SK-N-MC (cell line): Measurements from ENCODE around the gene SOX4.

Source experiments
- DNase-seq: peaks from one replicate; pipeline ENCODE4 v3.0.0-alpha.2; 2011; ENCODE audit warnings: low read depth, low spot score
- H3K27ac ChIP-seq: fragments of 200-600 bp; sonication (generic); 2 replicates; pipeline ENCODE4 v1.5.1; 2016; ENCODE audit warnings: mixed run types
- H3K36me3 ChIP-seq: fragments of 200-600 bp; sonication (generic); 2 replicates; pipeline ENCODE4 v1.6.1; 2017; ENCODE audit warnings: antibody characterized with exemption, low read length, mixed read lengths; ENCODE audit not compliant: insufficient read depth
- H3K4me3 ChIP-seq: fragments of 200-600 bp; sonication (generic); 2 replicates; pipeline ENCODE4 v1.5.1; 2016
- H3K9ac ChIP-seq: fragments of 200-600 bp; sonication (generic); 2 replicates; pipeline ENCODE4 v1.8.0; 2017; ENCODE audit warnings: mixed run types, mixed read lengths; ENCODE audit not compliant: insufficient read length
- H3K9me3 ChIP-seq: fragments of 200-600 bp; sonication (generic); 2 replicates; pipeline ENCODE4 v1.6.1; 2017; ENCODE audit warnings: low read depth, mild to moderate bottlenecking, antibody characterized with exemption, low read length, moderate library complexity, mixed read lengths
- EZH2 ChIP-seq: fragments of 200-600 bp; sonication (generic); IDR thresholded peaks from one replicate; pipeline ENCODE4 v1.6.1; 2017; ENCODE audit warnings: antibody characterized with exemption
- FOXP2 ChIP-seq: optimal IDR thresholded peaks from 2 replicates; pipeline ENCODE3; 2011; ENCODE audit warnings: mild to moderate bottlenecking, moderate library complexity; ENCODE audit not compliant: insufficient read depth; ENCODE audit errors: extremely low read length, control extremely low read depth
- POLR2AphosphoS5 ChIP-seq: IDR thresholded peaks from 2 replicates; pipeline ENCODE4 v1.6.1; 2012; ENCODE audit warnings: mild to moderate bottlenecking, low read depth, low read length, borderline replicate concordance

The SOX4 gene

DNA sequence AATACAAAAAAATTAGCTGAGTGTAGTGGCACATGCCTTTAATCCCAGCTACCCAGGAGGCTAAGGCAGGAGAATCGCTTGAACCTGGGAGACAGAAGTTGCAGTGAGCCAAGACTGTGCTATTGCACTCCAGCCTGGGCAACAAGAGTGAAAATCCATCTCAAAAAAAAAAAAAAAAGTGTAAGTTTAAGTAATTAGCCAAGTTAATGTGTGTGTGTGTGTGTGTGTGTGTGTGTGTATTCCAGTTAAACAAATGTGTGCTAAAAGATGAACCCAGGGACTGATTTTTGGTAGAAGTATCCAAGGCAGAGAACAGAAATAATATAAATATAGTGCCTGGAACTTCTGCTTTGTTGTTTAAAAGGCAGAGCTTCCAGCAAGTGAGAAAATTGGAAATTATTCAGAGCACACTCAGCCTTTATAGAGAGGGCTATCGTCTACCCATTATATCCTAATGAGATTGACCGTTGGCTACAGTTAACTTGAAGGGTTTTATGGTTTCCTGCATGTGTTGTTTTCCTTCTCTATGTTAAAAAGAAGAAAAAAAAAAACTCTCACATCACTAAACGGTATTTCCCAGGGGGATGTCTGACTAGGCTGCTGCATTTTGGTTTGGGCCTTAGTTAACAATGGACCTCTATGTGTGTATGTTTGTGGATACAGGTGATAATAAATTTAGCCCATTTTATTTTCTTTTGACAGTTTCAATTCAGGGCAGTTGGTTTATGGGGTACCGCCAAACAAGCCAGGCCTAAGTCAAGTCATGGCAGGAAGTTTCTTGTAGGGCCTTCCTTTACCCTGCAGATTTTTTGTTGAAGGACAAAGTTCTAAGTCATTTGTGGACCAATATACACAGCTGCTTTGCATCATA lies 9.8 kb downstream of the SOX4 start:
- DNase-seq, result no peak
- no peak overlapping the region for H3K4me3 ChIP-seq

DNA sequence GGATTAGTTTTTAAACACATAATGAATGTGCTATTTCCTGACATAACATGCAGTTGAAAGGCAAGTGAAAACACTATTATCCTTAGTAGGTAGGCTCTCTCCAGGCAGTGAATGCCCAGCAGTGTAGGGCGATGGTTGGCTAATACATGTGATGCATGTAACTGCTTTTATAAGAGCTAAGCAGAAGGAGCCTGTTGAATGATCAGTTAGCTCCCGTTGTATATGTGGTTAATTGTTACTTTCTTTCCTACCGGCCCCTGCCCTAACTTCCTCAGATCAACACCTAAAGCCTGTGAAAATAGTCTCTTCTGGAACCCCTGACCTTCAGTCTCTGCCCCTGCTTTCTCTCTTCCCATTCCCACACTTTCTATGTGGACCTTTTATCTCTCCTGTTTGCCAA lies 10.5 kb downstream of the SOX4 start:
- Histone ChIP-seq H3K36me3 (0 out of 2 replicates have a peak, but pooled peaks cover under 1% of the 10 kb centered on the region), H3K27ac (no peak overlapping the region), H3K4me3 (no peak overlapping the region), H3K9ac (no peak overlapping the region), H3K9me3 (no peaks in the 10 kb centered on the region)
- DNase-seq, result no peak
- TF ChIP-seq FOXP2 (no peak), EZH2 (no peak), POLR2AphosphoS5 (no peak)

More for the DNA sequence above, 9.8 kb downstream of the SOX4 start:
- Histone ChIP-seq H3K9me3 (no peaks in the 10 kb centered on the region), H3K9ac (no peak overlapping the region), H3K36me3 (peaks cover 8% of the 10 kb centered on the region), H3K27ac (no peak overlapping the region)
- TF ChIP-seq POLR2AphosphoS5 (no peak), FOXP2 (no peak), EZH2 (no peak)

GRCh38 chr6:21605166-21605565 lies 11.6 kb downstream of the SOX4 start:
- Histone ChIP-seq H3K9ac (no peak overlapping the region), H3K36me3 (no peaks in the 10 kb centered on the region), H3K9me3 (no peaks in the 10 kb centered on the region), H3K4me3 (no peak overlapping the region), H3K27ac (no peak overlapping the region)
- TF ChIP-seq POLR2AphosphoS5, result no peak
- TF ChIP-seq EZH2, result no peak
- TF ChIP-seq FOXP2, result no peak
- DNase-seq, result no peak

- no peak for DNase-seq
- Histone ChIP-seq H3K27ac (no peak overlapping the region), H3K9me3 (no peaks in the 10 kb centered on the region), H3K4me3 (no peak overlapping the region), H3K9ac (no peak overlapping the region), H3K36me3 (no peaks in the 10 kb centered on the region)
- TF ChIP-seq EZH2 (no peak), POLR2AphosphoS5 (no peak), FOXP2 (no peak)
These were observed 15.1 kb downstream of the SOX4 start for GRCh38 chr6:21608601-21609000.

DNA sequence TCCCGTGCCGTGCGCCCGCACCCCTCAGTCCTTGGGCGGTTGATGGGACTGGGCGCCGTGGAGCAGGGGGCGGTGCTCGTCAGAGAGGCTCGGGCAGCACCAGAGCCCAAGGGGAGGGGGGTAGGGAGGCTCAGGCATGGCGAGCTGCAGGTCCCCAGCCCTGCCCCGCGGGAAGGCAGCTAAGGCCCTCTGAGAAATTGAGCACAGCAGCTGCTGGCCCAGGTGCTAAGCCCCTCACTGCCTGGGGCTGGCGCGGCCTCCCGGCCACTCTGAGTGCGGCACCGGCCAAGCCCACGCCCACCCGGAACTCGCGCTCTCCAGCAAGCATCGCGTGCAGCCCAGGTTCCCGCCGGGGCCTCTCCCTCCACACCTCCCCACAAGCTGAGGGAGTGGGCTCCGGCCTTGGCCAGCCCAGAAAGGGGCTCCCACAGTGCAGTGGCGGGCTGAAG lies 16.4 kb downstream of the SOX4 start:
- no peak for DNase-seq
- H3K9me3 ChIP-seq, result no peaks in the 10 kb centered on the region
- no peak overlapping the region for H3K9ac ChIP-seq
- H3K4me3 ChIP-seq, result no peak overlapping the region
- no peaks in the 10 kb centered on the region for H3K36me3 ChIP-seq
- no peak for TF ChIP-seq POLR2AphosphoS5
- TF ChIP-seq EZH2, result no peak
- TF ChIP-seq FOXP2, result no peak
- no peak overlapping the region for H3K27ac ChIP-seq

DNA sequence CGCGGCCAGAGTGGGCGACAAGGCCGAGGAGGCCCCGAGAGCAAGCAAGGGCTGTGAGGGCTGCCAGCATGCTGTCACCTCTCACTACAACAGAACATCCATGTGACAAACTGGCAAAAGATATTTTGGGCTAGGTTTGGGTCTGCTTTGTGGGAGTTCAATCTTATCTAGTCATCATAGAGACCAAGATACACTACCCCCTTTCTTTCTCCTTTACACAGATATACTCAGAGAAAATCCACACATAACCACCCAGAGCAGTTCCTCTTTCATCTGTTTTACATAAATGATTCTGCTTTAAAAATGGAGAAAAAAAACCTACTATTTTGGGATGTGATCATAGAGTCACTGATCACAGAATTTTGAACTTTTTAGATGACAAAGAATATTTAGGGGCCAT lies 16.8 kb downstream of the SOX4 start:
- no peak for DNase-seq

GRCh38 chr6:21611485-21611884 lies 17.9 kb downstream of the SOX4 start:
- DNase-seq, result no peak
- H3K9ac ChIP-seq, result no peak overlapping the region

More for the DNA sequence above, 16.8 kb downstream of the SOX4 start:
- no peak overlapping the region for H3K4me3 ChIP-seq
- H3K9ac ChIP-seq, result no peak overlapping the region
- TF ChIP-seq FOXP2, result no peak
- no peak for TF ChIP-seq EZH2
- TF ChIP-seq POLR2AphosphoS5, result no peak
- H3K27ac ChIP-seq, result no peak overlapping the region
- H3K9me3 ChIP-seq, result no peaks in the 10 kb centered on the region
- no peaks in the 10 kb centered on the region for H3K36me3 ChIP-seq

DNA sequence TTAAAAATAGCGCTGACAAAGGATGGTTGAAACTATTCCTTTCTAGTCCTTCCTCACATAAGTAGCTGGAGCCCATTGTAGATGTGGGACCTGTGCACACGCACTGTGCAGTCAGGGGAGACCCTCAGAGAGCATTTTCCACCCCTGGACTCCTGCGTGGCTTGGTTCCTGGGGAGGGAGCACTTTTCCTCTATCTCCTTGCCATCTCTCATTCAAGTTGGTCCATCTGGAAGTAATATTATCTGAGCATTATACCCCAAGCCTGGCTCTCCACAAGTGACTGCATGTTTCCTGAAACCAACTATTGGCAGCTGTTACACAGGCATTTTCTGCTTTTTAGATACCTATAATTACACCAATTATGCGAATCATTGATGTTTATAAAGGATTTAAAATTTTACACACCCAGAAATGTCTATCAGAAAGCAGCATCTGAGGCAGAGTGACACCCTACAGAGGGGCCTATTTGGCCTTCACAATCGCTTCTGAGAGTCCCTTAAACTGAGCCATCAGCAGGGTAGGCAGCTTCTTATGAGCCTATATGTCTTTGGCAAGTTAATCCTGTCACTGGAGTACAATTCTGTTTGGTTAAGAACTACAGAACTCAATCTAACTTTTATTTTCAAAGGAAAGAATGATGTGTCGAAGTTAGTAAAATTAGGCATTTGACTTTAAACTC lies 18.7 kb downstream of the SOX4 start:
- Histone ChIP-seq H3K4me3 (no peak overlapping the region), H3K9me3 (no peaks in the 10 kb centered on the region), H3K9ac (no peak overlapping the region), H3K27ac (peak overlapping the region; percentile 52), H3K36me3 (no peaks in the 10 kb centered on the region)
- DNase-seq, result no peak
- TF ChIP-seq POLR2AphosphoS5 (no peak), EZH2 (no peak), FOXP2 (no peak)

More at GRCh38 chr6:21611485-21611884, 17.9 kb downstream of the SOX4 start:
- no peak overlapping the region for H3K27ac ChIP-seq
- TF ChIP-seq EZH2, result no peak
- no peak for TF ChIP-seq FOXP2
- no peak for TF ChIP-seq POLR2AphosphoS5
- no peaks in the 10 kb centered on the region for H3K36me3 ChIP-seq
- H3K9me3 ChIP-seq, result no peaks in the 10 kb centered on the region
- no peak overlapping the region for H3K4me3 ChIP-seq
